ENCODE data around the gene LYPLA2. TPM values are rescaled to one million over a fixed set of nuclear protein-coding genes. Genes with fewer than 3 reads are reported as not detected.
"Not testable (repeated sequence)": the region's sequence is repeated elsewhere in the genome, so short reads cannot be mapped to it uniquely, and the experiment has no call there.

LYPLA2 gene
- total RNA-seq, 2 donors from 2014 or later = 117 to 120 TPM

DNA sequence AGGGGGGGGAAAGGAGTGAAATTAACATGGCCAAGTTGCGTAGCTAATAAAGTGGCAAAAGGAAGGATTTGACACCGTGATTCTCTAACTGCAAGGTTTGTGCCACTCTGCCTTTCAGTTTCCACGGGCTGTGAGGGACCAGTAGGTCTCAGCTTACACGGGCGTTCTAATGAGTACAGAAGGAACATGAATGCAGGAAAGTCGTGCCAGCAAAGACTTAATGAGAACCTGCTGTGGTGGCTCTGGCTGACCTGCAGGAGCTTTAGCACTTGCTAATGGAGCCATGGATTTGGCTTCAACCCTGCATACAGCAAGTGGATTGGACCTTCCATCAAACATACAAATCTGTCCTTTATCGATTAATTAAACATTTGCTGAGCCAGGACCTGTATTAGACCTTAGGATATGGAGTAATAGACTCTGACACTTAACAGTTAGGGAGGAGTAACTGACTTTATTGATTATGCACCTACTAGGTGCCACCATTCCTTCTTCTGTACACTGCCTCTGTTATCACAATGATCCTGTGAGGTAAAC, 27.8 kb upstream of the LYPLA2 start:
- H3K4me3 Mint-ChIP-seq = no peak overlapping the region
- peaks cover 0 to 3% of the 10 kb centered on the region in 2 donors for H3K4me1 Mint-ChIP-seq (ENCODE audit: low read depth in 2 of 2)
- no peaks in the 10 kb centered on the region for H3K27me3 Mint-ChIP-seq
- no peak overlapping the region for H3K27ac Mint-ChIP-seq
- no peaks in the 10 kb centered on the region for H3K9me3 Mint-ChIP-seq
- H3K36me3 Mint-ChIP-seq = peaks cover 5% of the 10 kb centered on the region
- DNase-seq (ENCODE audit: low spot score) (no peak), ATAC-seq (no peak)

- Mint-ChIP-seq H3K4me3 (no peak overlapping the region), H3K9me3 (no peaks in the 10 kb centered on the region), H3K27me3 (no peaks in the 10 kb centered on the region), H3K27ac (no peak overlapping the region), H3K4me1 (ENCODE audit: low read depth in 2 of 2) (no peaks in the 10 kb centered on the region), H3K36me3 (no peaks in the 10 kb centered on the region)
- ATAC-seq (no peak), DNase-seq (ENCODE audit: low spot score) (no peak)
Observed at GRCh38 chr1:23768733-23769132, 22.2 kb upstream of the LYPLA2 start.

DNA sequence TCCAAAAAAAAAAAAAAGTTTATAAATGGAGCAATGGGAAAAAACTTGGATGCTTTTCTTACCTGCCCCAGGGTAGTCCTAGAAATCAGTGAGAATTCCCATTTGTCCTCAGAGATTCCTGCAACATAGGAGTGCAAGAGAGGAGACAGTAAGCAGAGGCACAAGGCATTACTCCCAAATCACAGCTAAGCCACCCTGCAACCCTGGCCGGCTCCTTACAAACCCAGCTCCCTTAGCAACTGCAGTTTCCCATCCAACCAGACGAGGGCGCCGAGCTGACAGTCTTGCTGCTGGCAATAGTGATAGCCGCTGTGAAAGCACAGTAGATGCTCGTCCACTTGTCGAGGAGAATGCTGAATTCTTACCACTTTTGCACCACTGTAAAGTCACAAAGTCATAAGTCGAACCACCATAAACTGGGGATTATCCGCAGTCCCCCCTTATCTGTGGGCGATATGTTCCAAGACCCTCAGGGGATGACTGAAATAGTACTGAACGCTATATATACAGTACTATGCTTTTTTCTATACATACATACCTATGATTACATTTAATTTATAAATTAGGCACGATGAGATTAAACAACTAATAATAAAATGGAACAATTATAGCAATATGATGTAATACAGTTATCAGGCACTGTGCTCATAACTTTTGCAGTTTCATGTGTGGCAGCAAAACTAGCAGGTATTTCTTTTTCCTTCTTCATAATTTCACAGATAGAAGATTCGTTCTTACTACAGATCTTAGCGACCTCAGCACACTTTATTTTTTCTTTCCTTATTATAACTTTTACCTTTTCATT, 18.7 kb upstream of the LYPLA2 start:
- DNase-seq (ENCODE audit: low spot score) = peak; percentile 88
- Mint-ChIP-seq H3K4me1 (ENCODE audit: low read depth in 2 of 2) (peaks cover 4 to 7% of the 10 kb centered on the region in 2 donors), H3K9me3 (no peaks in the 10 kb centered on the region), H3K36me3 (no peaks in the 10 kb centered on the region), H3K27ac (no peak overlapping the region), H3K27me3 (no peaks in the 10 kb centered on the region), H3K4me3 (no peak overlapping the region)
- peak; percentile 88 to 93 for ATAC-seq

DNA sequence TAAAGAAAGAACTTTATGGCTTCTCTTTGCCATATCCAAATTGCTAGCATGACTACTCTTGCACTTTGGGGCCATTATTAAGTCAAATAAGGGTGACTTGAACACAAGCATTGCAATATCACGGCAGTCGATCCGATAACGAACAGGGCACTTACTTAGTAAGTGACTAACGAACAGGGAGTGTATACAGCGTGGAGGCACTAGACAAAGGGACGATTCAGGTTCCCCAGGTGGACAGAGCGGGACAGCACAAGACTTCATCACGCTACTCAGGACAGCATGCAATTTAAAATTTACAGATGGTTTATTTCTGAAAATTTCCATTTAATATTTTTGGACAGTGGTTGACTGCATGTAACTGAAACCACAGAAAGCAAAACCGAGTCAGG, 18.1 kb upstream of the LYPLA2 start:
- H3K36me3 Mint-ChIP-seq = no peaks in the 10 kb centered on the region
- H3K4me1 Mint-ChIP-seq (ENCODE audit: low read depth in 2 of 2) = peaks cover 4 to 7% of the 10 kb centered on the region in 2 donors
- H3K4me3 Mint-ChIP-seq = no peak overlapping the region
- DNase-seq (ENCODE audit: low spot score) = no peak
- H3K27me3 Mint-ChIP-seq = no peaks in the 10 kb centered on the region
- no peak for ATAC-seq
- no peaks in the 10 kb centered on the region for H3K9me3 Mint-ChIP-seq
- H3K27ac Mint-ChIP-seq = no peak overlapping the region

GRCh38 chr1:23774174-23774880, 16.6 kb upstream of the LYPLA2 start:
- H3K9me3 Mint-ChIP-seq = no peaks in the 10 kb centered on the region
- DNase-seq (ENCODE audit: low spot score) (no peak), ATAC-seq (no peak)
- H3K4me1 Mint-ChIP-seq (ENCODE audit: low read depth in 2 of 2) = peaks cover 8 to 14% of the 10 kb centered on the region in 2 donors
- no peaks in the 10 kb centered on the region for H3K36me3 Mint-ChIP-seq
- no peak overlapping the region for H3K4me3 Mint-ChIP-seq
- no peak overlapping the region for H3K27ac Mint-ChIP-seq
- no peaks in the 10 kb centered on the region for H3K27me3 Mint-ChIP-seq

GRCh38 chr1:23776217-23776616, 14.7 kb upstream of the LYPLA2 start:
- Mint-ChIP-seq H3K36me3 (no peaks in the 10 kb centered on the region), H3K9me3 (no peaks in the 10 kb centered on the region), H3K4me3 (no peak overlapping the region), H3K4me1 (ENCODE audit: low read depth in 2 of 2) (peaks cover 19 to 23% of the 10 kb centered on the region in 2 donors), H3K27me3 (no peaks in the 10 kb centered on the region), H3K27ac (no peak overlapping the region)
- ATAC-seq = no peak
- DNase-seq (ENCODE audit: low spot score) = no peak

- peak within 1 kb of the TSS; percentile 89 for H3K4me3 Mint-ChIP-seq
- no peaks in the 10 kb centered on the region for H3K36me3 Mint-ChIP-seq
- no peaks in the 10 kb centered on the region for H3K9me3 Mint-ChIP-seq
- H3K4me1 Mint-ChIP-seq (ENCODE audit: low read depth in 2 of 2) = peaks cover 19 to 25% of the 10 kb centered on the region in 2 donors
- peak; percentile 87 for DNase-seq (ENCODE audit: low spot score)
- peak; percentile 92 to 93 for ATAC-seq
- H3K27ac Mint-ChIP-seq = peak within 1 kb of the TSS; percentile 84 to 93
- H3K27me3 Mint-ChIP-seq = no peaks in the 10 kb centered on the region
Observed at GRCh38 chr1:23777979-23778814, 12.7 kb upstream of the LYPLA2 start, which contains the start of gene PITHD1. Gene PITHD1, plus strand, starts transcription at chr1:23778418. Its CDS starts 98 bp downstream, at chr1:23778516.

DNA sequence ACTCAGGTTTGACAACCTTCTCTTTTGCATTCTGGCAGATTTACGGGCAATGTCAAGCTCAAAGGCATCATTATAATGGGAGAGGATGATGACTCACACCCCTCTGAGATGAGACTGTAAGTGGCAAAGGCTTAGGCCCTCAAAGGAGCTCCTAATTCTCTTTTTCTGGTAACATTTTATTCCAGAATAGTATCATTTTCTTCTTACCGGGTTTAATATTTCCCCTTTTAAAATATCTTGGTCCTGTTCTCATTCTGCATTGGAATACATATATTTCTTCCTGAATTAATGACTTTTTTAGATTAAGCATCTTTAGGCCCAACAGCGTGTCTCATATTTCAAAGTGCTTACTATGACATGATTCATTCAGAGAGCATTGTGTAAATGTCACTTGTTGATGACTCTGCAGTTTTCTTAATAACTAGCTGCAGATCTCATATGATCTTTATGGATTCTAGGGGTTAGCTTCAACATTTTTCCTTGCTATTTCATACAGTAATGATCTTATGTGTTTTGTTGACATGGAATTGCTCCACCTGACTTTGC, 11.0 kb upstream of the LYPLA2 start:
- Mint-ChIP-seq H3K27ac (peak overlapping the region; percentile 74 to 80), H3K9me3 (no peaks in the 10 kb centered on the region)
- no peak for ATAC-seq

GRCh38 chr1:23783141-23783540, 7.8 kb upstream of the LYPLA2 start:
- ATAC-seq; H3K4me3 Mint-ChIP-seq; H3K27ac Mint-ChIP-seq; DNase-seq (ENCODE audit: low spot score); H3K27me3 Mint-ChIP-seq; H3K9me3 Mint-ChIP-seq: not testable (repeated sequence)
- H3K4me1 Mint-ChIP-seq (ENCODE audit: low read depth in 2 of 2) = peaks cover 15 to 21% of the 10 kb centered on the region in 2 donors
- peaks cover 27% of the 10 kb centered on the region for H3K36me3 Mint-ChIP-seq

More for the DNA sequence above, 11.0 kb upstream of the LYPLA2 start:
- peaks cover 4% of the 10 kb centered on the region for H3K36me3 Mint-ChIP-seq
- H3K4me1 Mint-ChIP-seq (ENCODE audit: low read depth in 2 of 2) = peaks cover 15 to 20% of the 10 kb centered on the region in 2 donors
- no peak for DNase-seq (ENCODE audit: low spot score)
- peak overlapping the region; percentile 88 for H3K4me3 Mint-ChIP-seq
- no peaks in the 10 kb centered on the region for H3K27me3 Mint-ChIP-seq

GRCh38 chr1:23784846-23785245, 6.1 kb upstream of the LYPLA2 start:
- H3K27ac Mint-ChIP-seq = no peak overlapping the region

DNA sequence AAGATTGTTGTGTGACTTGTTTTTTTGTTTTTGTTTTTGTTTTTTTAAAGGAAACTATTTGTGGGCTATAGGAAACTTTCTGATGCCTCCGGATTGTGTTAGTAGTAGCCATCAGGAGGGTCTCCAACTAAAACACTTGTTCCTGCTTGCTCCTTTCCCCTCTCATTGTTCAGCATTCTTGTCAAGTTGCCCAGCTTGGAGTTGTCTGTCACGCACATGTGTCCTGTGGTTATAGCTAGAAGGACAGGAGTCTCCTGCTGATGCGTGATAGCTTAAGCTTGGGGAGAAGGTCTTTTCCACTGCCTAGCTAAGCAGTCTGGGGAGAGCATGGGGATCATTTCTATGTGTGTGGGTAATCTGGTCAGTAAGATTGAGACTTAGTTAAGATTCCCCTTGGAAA, 3.2 kb upstream of the LYPLA2 start:
- no peaks in the 10 kb centered on the region for H3K9me3 Mint-ChIP-seq
- H3K4me1 Mint-ChIP-seq (ENCODE audit: low read depth in 2 of 2) = peaks cover 16 to 25% of the 10 kb centered on the region in 2 donors
- no peak for ATAC-seq
- H3K27me3 Mint-ChIP-seq = no peaks in the 10 kb centered on the region
- H3K27ac Mint-ChIP-seq = no peak overlapping the region
- no peak overlapping the region for H3K4me3 Mint-ChIP-seq
- peaks cover 28% of the 10 kb centered on the region for H3K36me3 Mint-ChIP-seq
- no peak for DNase-seq (ENCODE audit: low spot score)

More at GRCh38 chr1:23784846-23785245, 6.1 kb upstream of the LYPLA2 start:
- Mint-ChIP-seq H3K4me3 (no peak overlapping the region), H3K4me1 (ENCODE audit: low read depth in 2 of 2) (peaks cover 6 to 14% of the 10 kb centered on the region in 2 donors), H3K27me3 (no peaks in the 10 kb centered on the region), H3K36me3 (peaks cover 28% of the 10 kb centered on the region), H3K9me3 (no peaks in the 10 kb centered on the region)
- no peak for DNase-seq (ENCODE audit: low spot score)
- no peak for ATAC-seq

GRCh38 chr1:23788695-23789094, 2.2 kb upstream of the LYPLA2 start:
- Mint-ChIP-seq H3K4me3 (no peak overlapping the region), H3K27me3 (no peaks in the 10 kb centered on the region), H3K4me1 (ENCODE audit: low read depth in 2 of 2) (peaks cover 16 to 25% of the 10 kb centered on the region in 2 donors), H3K9me3 (no peaks in the 10 kb centered on the region), H3K36me3 (peaks cover 28% of the 10 kb centered on the region), H3K27ac (peak overlapping the region; percentile 65 to 88)
- ATAC-seq (no peak), DNase-seq (ENCODE audit: low spot score) (no peak)

DNA sequence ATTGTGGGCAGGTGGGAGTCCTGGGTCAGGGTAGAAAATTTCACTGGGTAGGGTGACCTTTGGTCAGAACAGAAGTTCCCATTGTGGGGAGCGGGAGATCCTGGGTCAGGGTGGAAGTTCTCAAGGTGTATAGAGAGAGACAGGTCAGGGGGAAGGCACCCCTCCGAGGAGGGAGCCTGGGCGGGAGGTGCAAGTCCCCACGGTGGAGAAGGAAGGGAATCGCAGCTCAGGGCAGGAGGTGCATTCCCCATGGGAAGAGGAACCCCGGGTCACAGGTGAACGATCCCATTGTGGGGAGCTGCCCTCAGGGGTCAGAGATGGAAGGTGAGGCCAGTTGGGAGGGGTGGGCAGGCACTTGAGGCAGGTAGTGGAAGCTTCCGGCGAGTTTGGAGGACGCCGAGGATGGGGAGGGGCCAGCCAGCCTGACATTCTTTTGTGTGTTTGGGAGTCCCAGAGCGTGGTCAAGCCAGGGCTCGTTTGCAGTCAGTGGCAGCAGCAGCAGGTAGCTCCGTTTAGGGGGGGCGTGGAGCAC, 637 bp downstream of the LYPLA2 start:
- H3K27me3 Mint-ChIP-seq = no peaks in the 10 kb centered on the region

More for the DNA sequence above, 637 bp downstream of the LYPLA2 start:
- H3K9me3 Mint-ChIP-seq = no peaks in the 10 kb centered on the region
- ATAC-seq (peak in 1 of 2 donors; percentile 2), DNase-seq (ENCODE audit: low spot score) (no peak)
- peak overlapping the region; percentile 88 to 96 for H3K27ac Mint-ChIP-seq
- H3K36me3 Mint-ChIP-seq = peaks cover 12% of the 10 kb centered on the region
- H3K4me1 Mint-ChIP-seq (ENCODE audit: low read depth in 2 of 2) = peaks cover 16 to 22% of the 10 kb centered on the region in 2 donors
- peak overlapping the region; percentile 95 for H3K4me3 Mint-ChIP-seq
